HG03565 (cell line): ENCODE data around the gene BRINP1.
"Not testable (repeated sequence)": the region's sequence is repeated elsewhere in the genome, so short reads cannot be mapped to it uniquely, and the experiment has no call there.

Experiments
- ATAC-seq: cut with Tn5 transposase; IDR thresholded peaks from one replicate; pipeline ENCODE4 v1.9.1; 2021; ENCODE audit warnings: mild to moderate bottlenecking, moderate library complexity; ENCODE audit not compliant: unreplicated experiment

The BRINP1 gene

GRCh38 chr9:119215651-119216050 is 153.6 kb downstream of the BRINP1 start:
- ATAC-seq: no peak

GRCh38 chr9:119213471-119213870 is 155.8 kb downstream of the BRINP1 start:
- no peak for ATAC-seq

- ATAC-seq: no peak
These were observed 171.2 kb downstream of the BRINP1 start for GRCh38 chr9:119197893-119198607.

- no peak for ATAC-seq
These were observed 173.7 kb downstream of the BRINP1 start for GRCh38 chr9:119195521-119195920.

- no peak for ATAC-seq
These were observed 183.9 kb downstream of the BRINP1 start for GRCh38 chr9:119185298-119185697.

GRCh38 chr9:119184265-119184936 is 184.8 kb downstream of the BRINP1 start:
- no peak for ATAC-seq

GRCh38 chr9:119181561-119181960 is 187.7 kb downstream of the BRINP1 start:
- ATAC-seq: no peak

- no peak for ATAC-seq
These were observed 188.3 kb downstream of the BRINP1 start for GRCh38 chr9:119180897-119181296.

- no peak for ATAC-seq
These were observed 189.5 kb downstream of the BRINP1 start for GRCh38 chr9:119179701-119180100.

- no peak for ATAC-seq
These were observed 192.0 kb downstream of the BRINP1 start for GRCh38 chr9:119177196-119177595.

- ATAC-seq: no peak
These were observed 193.7 kb downstream of the BRINP1 start for GRCh38 chr9:119175581-119175980.

GRCh38 chr9:119169222-119169621 is 200.0 kb downstream of the BRINP1 start:
- not testable (repeated sequence) for ATAC-seq

- no peak for ATAC-seq
These were observed 201.4 kb downstream of the BRINP1 start for GRCh38 chr9:119167876-119168275.

GRCh38 chr9:119167267-119167666 is 202.0 kb downstream of the BRINP1 start:
- ATAC-seq: no peak

GRCh38 chr9:119166096-119166495 is 203.1 kb downstream of the BRINP1 start:
- ATAC-seq: no peak

- ATAC-seq: no peak
These were observed 204.1 kb downstream of the BRINP1 start for GRCh38 chr9:119165131-119165530.

GRCh38 chr9:119164716-119165115 is 204.5 kb downstream of the BRINP1 start:
- ATAC-seq: no peak

- ATAC-seq: no peak
These were observed 208.7 kb downstream of the BRINP1 start for GRCh38 chr9:119160551-119160950.

GRCh38 chr9:119159386-119159785 is 209.8 kb downstream of the BRINP1 start:
- no peak for ATAC-seq

- ATAC-seq: no peak
These were observed 212.0 kb downstream of the BRINP1 start for GRCh38 chr9:119157196-119157595.

GRCh38 chr9:119156354-119156753 is 212.9 kb downstream of the BRINP1 start:
- no peak for ATAC-seq

- no peak for ATAC-seq
These were observed 214.7 kb downstream of the BRINP1 start for GRCh38 chr9:119154527-119154926.

- ATAC-seq: no peak
These were observed 215.8 kb downstream of the BRINP1 start for GRCh38 chr9:119153402-119153801.
